Upper lobe of left lung (tissue), 6 donors: ENCODE results near the gene ANKS1B. TPM values are rescaled to one million over a fixed set of nuclear protein-coding genes. Genes with fewer than 3 reads are reported as not detected.

Source experiments
- ATAC-seq, 2 donors: fragments of 200-7000 bp; cut with Tn5 transposase; one replicate each; pipeline ENCODE4 v1.9.1; 2022; ENCODE audit warnings: mild to moderate bottlenecking in 2 of 2, moderate library complexity in 2 of 2; ENCODE audit not compliant: low FRiP score in 2 of 2
- DNase-seq, 2 donors: peaks; one replicate each; pipeline ENCODE4 v3.0.0-alpha.2; 2019 to 2020
- H3K27ac ChIP-seq, 4 donors: fragments of 200-600 bp; sonication (generic); one replicate each; pipeline ENCODE4 v1.5.1; 2016 to 2019
- H3K27me3 ChIP-seq, 4 donors: fragments of 200-600 bp; sonication (generic); one replicate each; pipeline ENCODE4 v1.5.1; 2017 to 2019
- H3K36me3 ChIP-seq, 4 donors: fragments of 200-600 bp; sonication (generic); one replicate each; pipeline ENCODE4 v1.5.1; 2016 to 2019
- H3K4me1 ChIP-seq, 4 donors: fragments of 200-600 bp; sonication (generic); one replicate each; pipeline ENCODE4 v1.5.1; 2018 to 2019
- H3K4me3 ChIP-seq, 4 donors: fragments of 200-600 bp; sonication (generic); one replicate each; pipeline ENCODE4 v1.5.1; 2017 to 2019; ENCODE audit warnings: mild to moderate bottlenecking in 2 of 4, moderate library complexity in 1 of 4
- H3K9me3 ChIP-seq, 4 donors: fragments of 200-600 bp; sonication (generic); one replicate each; pipeline ENCODE4 v1.5.1; 2018 to 2019
- CTCF ChIP-seq, 6 experiments: fragments of 450-650 bp in 4 of 6; fragments of 200-600 bp in 2 of 6; sonication (generic) in 2 of 6; IDR thresholded peaks; one replicate each; pipeline ENCODE4 v1.5.1; 2016 to 2019; ENCODE audit warnings: antibody characterized with exemption in 6 of 6
- EP300 ChIP-seq, 4 donors: sonication (generic); formaldehyde crosslinking; IDR thresholded peaks; one replicate each; pipeline ENCODE4 v1.5.1; 2017; ENCODE audit warnings: antibody characterized with exemption in 4 of 4, control low read depth in 2 of 4
- POLR2A ChIP-seq, 4 donors: fragments of 450-650 bp; IDR thresholded peaks; one replicate each; pipeline ENCODE4 v1.5.1; 2016 to 2017; ENCODE audit warnings: antibody characterized with exemption in 4 of 4, mild to moderate bottlenecking in 2 of 4
- POLR2AphosphoS5 ChIP-seq, 2 donors: sonication (generic); formaldehyde crosslinking; IDR thresholded peaks; one replicate each; pipeline ENCODE4 v1.5.1; 2017; ENCODE audit warnings: antibody characterized with exemption in 2 of 2
- whole genome bisulfite sequencing, 2 donors: methylation state at CpG; one replicate each; pipeline ENCODE4 v1.1.5; 2017 to 2018; 5-methylcytosine and 5-hydroxymethylcytosine counted together
- total RNA-seq, 6 donors: library from RNA; depleted of rRNA in 4 of 6; stranded (reverse); fragments of >200 nt in 4 of 6; gene quantifications; one replicate each; pipeline versions ENCODE4 v1.1.0 to v1.2.1, GENCODE V29; 2016 to 2021
- donor health status: DM: no; HTN: no; CAD: no; lungs with moderate emphysema.
- donor health status: DM: no; HTN: yes; CAD: no; lungs with severe emphysema.

The ANKS1B gene
- total RNA-seq, 6 donors from 2014 or later, result 5.1 to 23.7 (median 7.2) TPM

GRCh38 chr12:99017971-99018370 is 966.8 kb downstream of the ANKS1B start:
- Histone ChIP-seq H3K27me3 (no peaks in the 10 kb centered on the region), H3K4me3 (no peak overlapping the region), H3K36me3 (no peaks in the 10 kb centered on the region), H3K27ac (no peak overlapping the region), H3K4me1 (no peaks in the 10 kb centered on the region), H3K9me3 (peaks cover 0 to 7% (median 0%) of the 10 kb centered on the region in 4 donors)
- ATAC-seq (no peak), DNase-seq (no peak)
- no peak for TF ChIP-seq POLR2AphosphoS5 (IDR thresholded peaks at IDR 0.05)
- TF ChIP-seq POLR2A (IDR thresholded peaks at IDR 0.05), result no peak
- TF ChIP-seq EP300 (IDR thresholded peaks at IDR 0.05), result no peak
- TF ChIP-seq CTCF (IDR thresholded peaks at IDR 0.05), result no peak
- 45 to 73% methylated on average over 2 of the region's 2 CpGs for WGBS, 2 donors

- Histone ChIP-seq H3K27ac (no peak overlapping the region), H3K9me3 (no peaks in the 10 kb centered on the region), H3K36me3 (no peaks in the 10 kb centered on the region), H3K4me1 (no peaks in the 10 kb centered on the region), H3K27me3 (no peaks in the 10 kb centered on the region), H3K4me3 (no peak overlapping the region)
- no peak for DNase-seq
- 82 to 86% methylated on average over 3 of the region's 3 CpGs for WGBS, 2 donors
- peak in 1 of 2 donors; percentile 47 for ATAC-seq
- TF ChIP-seq CTCF (IDR thresholded peaks at IDR 0.05), result no peak
- TF ChIP-seq POLR2A (IDR thresholded peaks at IDR 0.05), result no peak
- no peak for TF ChIP-seq POLR2AphosphoS5 (IDR thresholded peaks at IDR 0.05)
- no peak for TF ChIP-seq EP300 (IDR thresholded peaks at IDR 0.05)
Observed at GRCh38 chr12:99009654-99010296, 975.0 kb downstream of the ANKS1B start.

- ATAC-seq (no peak), DNase-seq (no peak)
- Histone ChIP-seq H3K4me3 (no peak overlapping the region), H3K36me3 (no peaks in the 10 kb centered on the region), H3K4me1 (no peaks in the 10 kb centered on the region), H3K9me3 (no peaks in the 10 kb centered on the region), H3K27ac (no peak overlapping the region), H3K27me3 (no peaks in the 10 kb centered on the region)
- TF ChIP-seq CTCF (IDR thresholded peaks at IDR 0.05), result no peak
- TF ChIP-seq POLR2A (IDR thresholded peaks at IDR 0.05), result no peak
- no peak for TF ChIP-seq POLR2AphosphoS5 (IDR thresholded peaks at IDR 0.05)
- TF ChIP-seq EP300 (IDR thresholded peaks at IDR 0.05), result no peak
- WGBS, 2 donors, result 84 to 86% methylated on average over 5 of the region's 5 CpGs
Observed at GRCh38 chr12:99005601-99006000, 979.1 kb downstream of the ANKS1B start.

GRCh38 chr12:99004799-99005466 is 979.8 kb downstream of the ANKS1B start:
- ATAC-seq, result no peak
- Histone ChIP-seq H3K27ac (no peak overlapping the region), H3K27me3 (no peaks in the 10 kb centered on the region), H3K36me3 (no peaks in the 10 kb centered on the region), H3K4me3 (no peak overlapping the region), H3K4me1 (no peaks in the 10 kb centered on the region), H3K9me3 (no peaks in the 10 kb centered on the region)
- 80 to 86% methylated on average over 12 of the region's 12 CpGs for WGBS, 2 donors
- peak in 1 of 2 donors; percentile 13 for DNase-seq
- TF ChIP-seq EP300 (IDR thresholded peaks at IDR 0.05) (no peak), POLR2AphosphoS5 (IDR thresholded peaks at IDR 0.05) (no peak), POLR2A (IDR thresholded peaks at IDR 0.05) (no peak), CTCF (IDR thresholded peaks at IDR 0.05) (no peak)
